ENCODE measurements around the gene POM121.
"Not testable (repeated sequence)": the region's sequence is repeated elsewhere in the genome, so short reads cannot be mapped to it uniquely, and the experiment has no call there.

POM121 gene

GRCh38 chr7:72997887-72998468 lies 73.1 kb downstream of the POM121 start:
- not testable (repeated sequence) for DNase-seq
